Middle frontal gyrus (tissue), 1 donor: Measurements from ENCODE around the gene BET1L.
"Not testable (repeated sequence)": the region's sequence is repeated elsewhere in the genome, so short reads cannot be mapped to it uniquely, and the experiment has no call there.

Experiments
- DNase-seq: peaks from one replicate; pipeline ENCODE4 v3.0.0-alpha.2; 2015; ENCODE audit warnings: low spot score; ENCODE audit errors: extremely low spot score

Gene BET1L

GRCh38 chr11:196786-197731, 10.1 kb downstream of the BET1L start:
- no peak for DNase-seq

- DNase-seq: not testable (repeated sequence)
These were observed 13.7 kb downstream of the BET1L start for GRCh38 chr11:193481-193880.

- not testable (repeated sequence) for DNase-seq
These were observed 14.5 kb downstream of the BET1L start, which contains the start of gene SCGB1C1 for GRCh38 chr11:192674-193128. Gene SCGB1C1 (plus strand): TSS chr11:193078. CDS start chr11:193100, 22 bp downstream.

- DNase-seq: not testable (repeated sequence)
These were observed 15.4 kb downstream of the BET1L start for GRCh38 chr11:191490-192478.

GRCh38 chr11:190546-190945, 16.7 kb downstream of the BET1L start:
- DNase-seq: not testable (repeated sequence)

GRCh38 chr11:189843-190311, 17.3 kb downstream of the BET1L start:
- not testable (repeated sequence) for DNase-seq

GRCh38 chr11:189200-189783, 17.9 kb downstream of the BET1L start:
- DNase-seq: not testable (repeated sequence)

- DNase-seq: not testable (repeated sequence)
These were observed 27.0 kb downstream of the BET1L start for GRCh38 chr11:180242-180641.
